Fibroblast of the aortic adventitia (primary cell): ENCODE measurements around the gene ASNSD1. TPM values are rescaled to one million over a fixed set of nuclear protein-coding genes. Genes with fewer than 3 reads are reported as not detected.

ENCODE experiments used
- DNase-seq: peaks from one replicate; pipeline ENCODE4 v3.0.0-alpha.2; 2010; ENCODE audit warnings: low read depth
- H3K4me3 ChIP-seq: 2 replicates; pipeline ENCODE4 v1.5.1; 2011; ENCODE audit warnings: low read depth, mild to moderate bottlenecking, control low read depth, low read length, moderate library complexity
- total RNA-seq: library from RNA; depleted of rRNA; stranded (reverse); fragments of >200 nt; gene quantifications from 2 replicates; pipeline ENCODE4 v1.2.3, GENCODE V29; 2012; ENCODE audit warnings: low replicate concordance
- TF ChIP-seq, protein P1 (sequence below): IDR thresholded peaks from 2 replicates; pipeline ENCODE4 v1.5.1; 2011; ENCODE audit warnings: mild to moderate bottlenecking, low read length, control low read depth, inconsistent platforms; ENCODE audit not compliant: insufficient read depth

Gene ASNSD1
- total RNA-seq, 1 donor, result 95.7 TPM

DNA sequence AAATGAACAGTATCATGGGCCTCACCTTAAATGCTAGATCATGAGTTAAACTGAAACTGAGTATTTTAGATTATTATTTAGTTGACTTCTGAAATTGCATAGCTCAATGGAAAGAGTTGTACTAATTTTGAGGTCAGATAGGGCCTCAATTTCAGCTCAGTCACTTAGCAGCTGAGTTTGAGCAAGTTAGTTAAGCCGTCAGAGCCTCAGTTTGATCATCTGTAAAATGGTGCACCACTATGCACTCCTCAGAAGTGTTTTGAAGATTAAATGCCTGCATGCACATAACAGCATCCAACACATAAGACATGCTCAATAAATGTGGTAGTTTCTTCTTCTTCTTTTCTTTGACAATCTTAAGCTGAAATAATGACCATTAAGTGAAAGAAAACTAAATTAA, 38.2 kb upstream of the ASNSD1 start:
- TF ChIP-seq, protein P1, sequence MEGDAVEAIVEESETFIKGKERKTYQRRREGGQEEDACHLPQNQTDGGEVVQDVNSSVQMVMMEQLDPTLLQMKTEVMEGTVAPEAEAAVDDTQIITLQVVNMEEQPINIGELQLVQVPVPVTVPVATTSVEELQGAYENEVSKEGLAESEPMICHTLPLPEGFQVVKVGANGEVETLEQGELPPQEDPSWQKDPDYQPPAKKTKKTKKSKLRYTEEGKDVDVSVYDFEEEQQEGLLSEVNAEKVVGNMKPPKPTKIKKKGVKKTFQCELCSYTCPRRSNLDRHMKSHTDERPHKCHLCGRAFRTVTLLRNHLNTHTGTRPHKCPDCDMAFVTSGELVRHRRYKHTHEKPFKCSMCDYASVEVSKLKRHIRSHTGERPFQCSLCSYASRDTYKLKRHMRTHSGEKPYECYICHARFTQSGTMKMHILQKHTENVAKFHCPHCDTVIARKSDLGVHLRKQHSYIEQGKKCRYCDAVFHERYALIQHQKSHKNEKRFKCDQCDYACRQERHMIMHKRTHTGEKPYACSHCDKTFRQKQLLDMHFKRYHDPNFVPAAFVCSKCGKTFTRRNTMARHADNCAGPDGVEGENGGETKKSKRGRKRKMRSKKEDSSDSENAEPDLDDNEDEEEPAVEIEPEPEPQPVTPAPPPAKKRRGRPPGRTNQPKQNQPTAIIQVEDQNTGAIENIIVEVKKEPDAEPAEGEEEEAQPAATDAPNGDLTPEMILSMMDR, result no peak
- DNase-seq, result no peak
- H3K4me3 ChIP-seq, result no peak overlapping the region

DNA sequence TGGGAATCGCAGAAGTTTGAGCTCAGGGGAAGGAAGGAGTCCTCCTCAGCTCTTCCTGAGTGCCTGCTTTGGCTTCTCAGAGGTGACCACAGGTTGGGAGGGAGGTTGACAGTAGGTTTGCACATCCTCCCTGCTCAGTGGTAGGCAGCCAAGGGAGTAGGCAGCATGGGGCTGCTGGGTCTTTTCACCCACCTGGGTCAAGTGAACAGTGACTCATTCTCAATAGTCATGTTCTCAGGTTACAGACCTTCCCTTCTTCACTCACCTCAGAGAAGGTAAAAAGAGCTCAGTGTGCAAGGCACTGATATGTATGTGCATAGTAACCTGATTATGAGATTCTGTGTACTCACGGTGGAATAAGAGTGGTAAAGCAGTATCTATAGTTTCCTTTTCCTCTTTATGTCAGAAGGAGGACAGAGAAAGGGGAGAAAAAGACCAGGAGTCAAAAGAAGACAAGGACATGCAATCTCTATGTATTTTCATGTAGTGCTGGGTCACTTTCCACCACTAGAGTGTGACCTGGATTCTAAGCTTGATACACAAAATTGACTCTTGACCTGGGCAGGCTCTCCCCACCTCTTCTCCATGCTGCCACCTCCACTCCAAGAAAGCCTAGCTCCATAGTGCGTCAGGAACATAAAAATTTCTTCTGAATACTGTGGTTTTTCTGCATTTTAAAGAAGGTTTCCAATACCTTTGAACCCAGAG, 36.5 kb upstream of the ASNSD1 start:
- DNase-seq, result no peak
- TF ChIP-seq, protein P1, result no peak
- H3K4me3 ChIP-seq, result no peak overlapping the region

DNA sequence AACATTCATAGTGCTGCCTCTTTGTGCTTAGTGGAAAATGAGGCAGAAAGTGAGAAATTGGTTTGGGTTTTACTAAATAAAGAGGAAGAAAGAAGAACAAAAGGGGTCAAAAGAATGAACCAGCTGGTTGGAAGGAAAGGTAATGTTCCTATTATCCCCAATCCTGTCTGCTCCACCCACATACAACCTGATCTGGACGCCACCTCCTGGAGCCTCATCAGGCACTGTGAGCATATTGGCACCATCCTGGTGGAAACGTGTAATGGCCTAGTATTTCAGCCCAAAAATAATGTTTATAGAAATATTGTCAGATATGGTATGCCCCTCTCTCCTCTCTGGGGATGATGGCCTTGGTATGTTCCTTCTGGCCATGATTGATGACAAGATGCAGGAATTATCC, 35.6 kb upstream of the ASNSD1 start:
- TF ChIP-seq, protein P1, result no peak
- no peak for DNase-seq
- no peak overlapping the region for H3K4me3 ChIP-seq

DNA sequence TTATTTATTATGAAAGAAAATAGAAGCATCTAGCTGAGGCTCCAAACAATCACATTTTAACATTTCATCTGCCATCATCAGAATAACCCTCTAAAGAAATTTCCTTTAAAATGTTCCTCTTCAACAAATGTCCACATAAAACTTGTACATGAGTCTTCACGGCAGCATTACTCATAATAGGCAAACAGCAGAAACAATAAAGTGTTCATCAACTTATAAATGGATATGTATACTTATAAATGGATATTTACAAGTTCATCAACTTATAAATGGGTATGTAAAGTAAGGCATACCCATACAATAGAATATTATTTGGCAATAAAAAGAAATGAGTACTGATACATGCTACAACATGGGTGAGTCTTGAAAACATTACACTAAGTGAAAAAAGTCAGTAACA, 33.5 kb upstream of the ASNSD1 start:
- TF ChIP-seq, protein P1, result no peak
- H3K4me3 ChIP-seq, result no peak overlapping the region
- no peak for DNase-seq

DNA sequence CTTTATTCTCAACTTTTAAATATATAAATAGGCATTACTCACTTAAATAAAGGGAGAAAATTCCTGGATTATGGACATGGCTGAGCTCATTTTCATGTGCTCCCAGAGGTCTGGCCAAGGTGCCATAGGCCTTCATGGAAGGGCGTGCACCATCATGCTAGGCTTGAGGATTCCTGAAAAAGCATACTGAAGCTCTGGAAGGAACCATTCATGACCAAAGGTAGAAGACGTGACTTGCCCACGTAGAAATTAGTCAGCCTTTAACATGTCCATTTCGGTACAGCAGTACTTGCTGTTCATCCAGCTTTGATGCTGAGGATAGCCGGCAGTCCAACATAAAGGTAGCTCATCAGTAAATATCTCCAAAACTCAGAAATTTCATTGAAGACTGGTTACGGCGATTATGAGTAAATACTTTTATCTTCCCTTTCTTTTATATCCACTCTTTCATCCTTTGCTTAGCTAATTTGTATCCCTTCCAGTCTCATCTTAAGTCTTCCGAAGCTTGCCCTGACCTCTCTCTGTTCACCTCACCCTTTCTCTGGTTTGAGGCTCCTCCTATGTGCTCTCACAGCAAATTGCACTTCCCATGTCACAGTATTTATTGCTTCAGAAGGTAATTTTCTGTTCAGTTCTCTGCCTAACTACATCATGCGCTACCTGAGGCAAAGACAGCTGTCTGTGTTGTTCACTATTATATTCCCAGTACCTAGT, 32.3 kb upstream of the ASNSD1 start:
- no peak overlapping the region for H3K4me3 ChIP-seq
- TF ChIP-seq, protein P1, result no peak
- no peak for DNase-seq

DNA sequence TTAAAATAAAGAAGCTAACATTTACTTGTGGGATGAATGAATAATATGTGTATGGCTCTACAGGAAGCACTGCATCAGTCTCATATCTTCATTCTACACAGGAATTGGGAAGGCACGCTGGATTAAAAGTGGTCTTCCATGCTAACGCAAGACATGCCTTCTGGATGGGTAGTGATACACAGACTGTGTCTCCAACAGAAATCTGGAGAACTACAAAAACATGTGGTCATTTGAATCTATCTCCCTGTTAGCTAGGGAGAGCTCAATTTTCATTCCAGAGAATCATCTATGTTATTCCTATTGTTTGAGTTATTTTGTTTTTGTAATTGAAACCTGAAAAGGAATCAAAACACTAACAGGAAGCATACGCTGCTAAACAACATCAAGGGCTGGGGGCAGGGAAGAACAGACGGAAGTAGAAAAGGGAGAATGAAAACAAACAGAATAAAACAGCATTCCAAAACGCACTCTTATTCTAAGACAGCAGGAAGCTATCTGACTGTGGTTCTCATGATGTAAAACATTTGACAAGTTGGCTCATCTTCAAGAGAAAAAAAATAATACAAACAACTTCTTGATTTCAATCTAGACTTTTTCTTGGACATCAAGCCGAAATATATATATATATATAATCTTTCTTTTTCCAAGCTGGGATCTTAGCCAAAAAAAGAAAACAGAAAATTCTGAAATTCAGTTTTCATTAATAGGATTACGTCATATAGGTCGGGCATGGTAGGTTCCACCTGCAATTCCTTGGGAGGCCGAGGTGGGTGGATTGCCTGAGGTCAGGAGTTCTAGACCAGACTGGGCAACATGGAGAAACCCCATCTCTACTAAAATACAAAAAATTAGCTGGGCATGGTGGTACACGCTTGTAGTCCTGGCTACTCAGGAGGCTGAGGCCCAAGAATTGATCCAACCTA, 31.5 kb upstream of the ASNSD1 start:
- TF ChIP-seq, protein P1, result no peak
- peak; percentile 52 for DNase-seq
- H3K4me3 ChIP-seq, result no peak overlapping the region
